GM21529 (cell line): ENCODE measurements around the gene OR56B1.

ENCODE experiments used
- ATAC-seq: cut with Tn5 transposase; IDR thresholded peaks from one replicate; pipeline ENCODE4 v1.9.1; 2021; ENCODE audit not compliant: unreplicated experiment

Gene OR56B1

GRCh38 chr11:5726351-5726750, 9.9 kb upstream of the OR56B1 start:
- no peak for ATAC-seq

- ATAC-seq = no peak
Observed at GRCh38 chr11:5727691-5728090, 8.6 kb upstream of the OR56B1 start.

- ATAC-seq = no peak
Observed at GRCh38 chr11:5737091-5737490, 843 bp downstream of the OR56B1 start.

GRCh38 chr11:5737670-5738392, 1.6 kb downstream of the OR56B1 start:
- ATAC-seq = no peak

- ATAC-seq = no peak
Observed at GRCh38 chr11:5738431-5738830, 2.2 kb downstream of the OR56B1 start.

GRCh38 chr11:5746614-5747013, 10.4 kb downstream of the OR56B1 start:
- ATAC-seq = no peak

- no peak for ATAC-seq
Observed at GRCh38 chr11:5749836-5750235, 13.6 kb downstream of the OR56B1 start.

- no peak for ATAC-seq
Observed at GRCh38 chr11:5753943-5754342, 17.7 kb downstream of the OR56B1 start, which contains the start of gene OR52N4. OR52N4 (plus strand) TSS chr11:5754243; CDS start chr11:5754741, 498 bp downstream.

GRCh38 chr11:5767056-5767455, 30.8 kb downstream of the OR56B1 start:
- ATAC-seq = no peak

- ATAC-seq = no peak
Observed at GRCh38 chr11:5783255-5783654, 47.0 kb downstream of the OR56B1 start, which contains the start of gene OR52N5. OR52N5 (minus strand) TSS chr11:5783355; CDS start chr11:5778634, 4,721 bp downstream.
